HG03432 (cell line): ENCODE data around the gene CMTM1.
A peak's percentile ranks its signal among the peaks of the same experiment; 100 is the strongest.
"Not testable (repeated sequence)": the region's sequence is repeated elsewhere in the genome, so short reads cannot be mapped to it uniquely, and the experiment has no call there.

Experiments
- ATAC-seq: cut with Tn5 transposase; IDR thresholded peaks from one replicate; pipeline ENCODE4 v1.9.1; 2021; ENCODE audit warnings: mild to moderate bottlenecking, moderate library complexity; ENCODE audit not compliant: unreplicated experiment

The CMTM1 gene

DNA sequence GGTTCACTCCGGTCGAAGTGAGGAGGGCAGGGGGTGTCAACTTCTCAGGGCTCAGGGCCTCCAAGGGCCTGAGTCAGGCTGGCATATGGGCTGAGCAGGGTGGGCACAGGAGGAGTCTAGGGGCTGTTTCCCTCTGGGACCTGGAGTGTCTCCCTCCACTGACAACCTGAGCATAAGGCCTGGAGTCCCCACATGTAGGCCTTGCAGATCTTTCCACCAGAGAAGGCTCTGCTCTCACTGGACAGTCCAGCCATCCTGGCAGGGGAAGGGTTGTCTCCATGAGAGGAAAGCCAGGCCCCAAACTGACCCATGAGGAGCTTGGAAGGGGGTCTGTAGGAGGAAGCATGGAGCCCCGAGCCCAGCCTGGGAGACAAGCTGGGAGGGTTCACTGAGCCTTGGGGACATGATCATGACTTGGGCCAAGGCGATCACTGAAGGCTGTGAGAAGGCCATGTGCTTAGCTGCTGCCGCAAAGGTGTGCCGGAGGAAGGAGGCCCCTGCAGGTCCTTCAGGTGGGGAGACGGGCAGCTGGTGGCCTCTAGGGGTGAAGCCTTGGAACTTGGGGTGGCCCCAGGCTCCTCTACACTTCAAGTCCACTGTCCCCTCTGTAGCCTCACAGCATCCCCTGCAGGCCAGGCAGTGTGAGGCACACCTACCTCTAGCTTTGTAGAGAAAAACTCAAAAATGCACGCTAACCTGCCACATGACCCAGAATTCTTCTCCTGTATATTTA, 22.9 kb downstream of the CMTM1 start:
- peak; percentile 82 for ATAC-seq

DNA sequence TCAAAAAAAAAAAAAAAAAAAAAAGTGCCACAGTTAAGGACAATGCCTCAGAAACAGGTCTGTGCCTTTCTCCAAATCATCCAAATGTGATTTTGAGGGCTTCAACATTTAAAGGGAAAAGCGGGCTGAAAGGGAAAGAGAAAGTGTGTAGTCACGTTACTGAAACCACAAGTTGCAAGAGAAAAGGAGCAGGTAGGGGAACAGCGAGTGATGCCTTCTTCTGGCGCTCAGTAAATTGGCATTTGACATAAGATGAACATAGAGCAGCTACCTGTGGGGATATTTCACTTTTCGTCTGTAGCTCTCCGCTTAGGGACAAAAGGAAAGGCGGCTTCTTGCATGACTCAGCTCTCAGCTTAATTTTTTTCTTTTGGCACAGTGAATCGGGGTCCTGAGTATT, 24.1 kb downstream of the CMTM1 start:
- peak; percentile 40 for ATAC-seq

DNA sequence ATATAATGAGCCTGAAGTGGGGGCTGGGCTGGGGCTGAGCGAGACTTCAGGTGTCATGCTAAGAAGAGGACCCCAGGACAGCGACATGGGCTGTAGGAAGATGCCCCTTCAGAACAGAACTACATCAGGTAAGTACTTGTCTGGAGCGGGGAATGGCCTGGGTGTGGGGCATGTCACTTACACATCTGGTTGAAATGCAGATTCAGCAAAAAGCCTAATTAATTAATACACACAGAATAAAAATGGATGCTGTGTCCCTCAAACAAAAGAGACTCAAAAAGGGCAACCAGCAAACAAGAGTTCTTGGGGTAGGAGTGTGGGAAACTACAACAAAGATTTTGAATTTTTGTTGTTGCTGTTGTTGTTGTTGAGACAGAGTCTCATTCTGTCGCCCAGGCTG, 24.8 kb downstream of the CMTM1 start:
- no peak for ATAC-seq

DNA sequence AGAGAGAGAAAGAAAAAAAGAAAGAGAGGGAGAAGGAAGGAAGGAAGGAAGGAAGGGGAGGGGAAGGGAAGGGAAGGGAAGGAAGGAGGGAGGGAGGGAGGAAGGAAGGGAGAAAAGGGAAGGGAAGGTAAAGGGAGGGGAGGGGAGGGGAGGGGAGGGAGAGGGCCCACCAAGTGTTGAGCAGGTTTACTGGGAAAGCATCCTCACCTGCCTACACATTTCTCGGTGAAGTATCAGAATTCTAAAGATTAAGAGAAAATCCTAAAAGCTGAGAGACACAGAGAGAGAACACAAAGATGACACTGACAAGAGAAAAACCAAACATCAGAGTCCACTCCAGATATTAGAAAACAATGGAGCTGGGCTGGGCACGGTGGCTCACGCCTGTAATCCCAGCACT, 26.0 kb downstream of the CMTM1 start:
- ATAC-seq = no peak

DNA sequence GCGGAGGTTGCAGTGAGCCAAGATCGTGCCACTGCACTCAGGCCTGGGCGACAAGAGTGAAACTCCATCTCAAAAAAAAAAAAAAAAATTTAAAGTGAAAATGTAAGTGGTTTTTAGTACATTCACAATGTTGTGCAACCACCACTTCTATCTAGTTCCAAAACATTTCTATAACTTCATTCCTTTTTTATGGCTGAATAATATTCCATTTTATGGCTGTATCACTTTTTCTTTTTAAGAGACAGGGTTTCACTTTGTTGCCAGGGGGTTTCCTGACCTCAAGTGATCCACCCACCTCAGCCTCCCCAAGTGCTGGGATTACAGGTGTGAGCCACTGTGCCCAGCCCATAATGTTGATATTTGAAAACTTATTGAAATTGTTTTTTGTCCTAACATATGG, 26.6 kb downstream of the CMTM1 start:
- ATAC-seq = no peak

DNA sequence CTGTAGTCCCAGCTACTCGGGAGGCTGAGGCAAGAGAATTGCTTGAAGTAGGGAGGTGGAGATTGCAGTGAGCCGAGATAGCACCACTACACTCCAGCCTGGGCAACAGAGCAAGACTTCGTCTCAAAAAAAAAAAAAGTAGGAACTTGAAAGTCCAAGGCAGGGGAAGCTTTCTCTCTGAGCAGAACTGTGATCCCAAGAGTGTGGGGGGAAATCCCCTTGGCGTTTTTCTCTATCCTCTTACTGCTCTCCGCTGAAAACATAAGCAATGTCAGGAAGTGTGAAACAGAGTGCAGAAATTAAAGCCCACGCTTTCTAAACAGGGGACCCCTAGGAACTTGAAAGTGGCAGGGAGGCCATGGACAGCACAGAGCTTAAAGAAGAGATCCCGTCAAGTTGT, 28.5 kb downstream of the CMTM1 start:
- peak; percentile 50 for ATAC-seq

DNA sequence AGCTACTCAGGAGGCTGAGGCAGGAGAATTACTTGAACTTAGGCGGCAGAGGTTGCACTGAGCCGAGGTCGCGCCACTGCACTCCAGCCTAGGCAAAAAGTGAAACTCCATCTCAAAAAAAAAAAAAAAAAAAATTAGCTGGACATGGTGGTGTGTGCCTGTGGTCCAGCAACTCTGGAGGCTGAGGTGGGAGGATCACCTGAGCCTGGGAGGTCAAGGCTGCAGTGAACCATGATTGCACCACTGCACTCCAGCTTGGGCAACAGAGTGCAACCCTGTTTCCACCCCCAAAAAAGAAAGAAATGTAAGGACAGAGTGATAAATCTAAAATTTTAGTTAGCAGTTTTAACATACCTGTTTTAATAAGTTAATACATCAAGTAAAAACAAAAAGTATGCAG, 30.3 kb downstream of the CMTM1 start:
- not testable (repeated sequence) for ATAC-seq

DNA sequence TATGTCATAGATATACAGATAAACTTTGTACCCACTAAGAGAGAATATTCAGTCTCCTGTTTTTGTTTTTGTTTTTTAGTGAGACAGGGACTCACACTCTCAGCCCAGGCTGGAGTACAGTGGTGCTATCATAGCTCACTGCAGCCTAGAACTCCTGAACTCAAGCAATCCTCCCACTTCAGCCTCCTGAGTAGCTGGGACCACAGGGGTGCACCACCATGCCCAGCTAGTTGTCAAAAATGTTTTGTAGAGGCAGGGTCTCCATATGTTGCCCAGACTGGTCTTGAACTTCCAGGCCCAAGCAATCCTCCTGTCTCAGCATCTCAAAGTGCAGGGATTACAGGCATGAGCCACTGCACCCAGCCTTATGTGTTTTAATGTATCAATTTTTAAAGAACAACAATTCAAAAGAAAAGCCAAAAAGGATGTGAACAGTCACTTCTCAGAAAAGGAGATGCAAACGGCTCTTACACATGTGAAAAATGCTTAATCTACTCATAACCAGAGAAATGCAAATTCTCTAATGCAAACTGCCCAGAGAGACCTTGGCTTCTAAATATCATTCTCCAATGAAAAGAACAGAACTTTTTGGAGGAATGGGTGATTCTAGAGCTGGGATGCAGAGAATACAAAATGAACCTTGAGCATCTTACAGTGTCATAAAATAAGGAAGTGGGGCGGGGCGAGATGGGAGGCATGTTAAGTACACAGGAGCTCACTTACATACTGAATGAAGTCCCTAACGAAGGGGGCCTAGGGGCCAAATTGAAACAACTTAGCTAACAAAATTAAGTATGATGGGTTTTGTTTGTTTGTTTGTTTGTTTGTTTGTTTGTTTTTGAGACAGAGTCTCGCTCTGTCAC, 31.0 kb downstream of the CMTM1 start:
- no peak for ATAC-seq

DNA sequence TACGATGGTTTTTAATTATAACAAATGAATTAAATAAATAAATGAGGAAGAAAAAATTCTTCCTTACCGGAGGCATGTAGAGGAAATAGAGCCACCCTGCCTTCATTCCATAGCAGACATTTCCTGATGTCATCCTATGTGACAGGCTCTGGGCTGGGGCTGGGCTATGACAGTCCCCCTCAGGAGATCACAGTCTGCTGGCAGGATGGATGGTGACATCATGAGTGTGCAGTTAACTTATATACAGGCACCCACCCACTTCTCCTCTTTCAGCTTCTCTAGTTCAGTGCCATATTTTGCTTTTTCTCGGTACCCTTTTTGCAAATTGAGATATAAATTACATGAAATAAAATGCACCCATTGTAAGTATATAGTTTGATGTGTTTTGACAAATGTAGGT, 31.9 kb downstream of the CMTM1 start:
- ATAC-seq = no peak

DNA sequence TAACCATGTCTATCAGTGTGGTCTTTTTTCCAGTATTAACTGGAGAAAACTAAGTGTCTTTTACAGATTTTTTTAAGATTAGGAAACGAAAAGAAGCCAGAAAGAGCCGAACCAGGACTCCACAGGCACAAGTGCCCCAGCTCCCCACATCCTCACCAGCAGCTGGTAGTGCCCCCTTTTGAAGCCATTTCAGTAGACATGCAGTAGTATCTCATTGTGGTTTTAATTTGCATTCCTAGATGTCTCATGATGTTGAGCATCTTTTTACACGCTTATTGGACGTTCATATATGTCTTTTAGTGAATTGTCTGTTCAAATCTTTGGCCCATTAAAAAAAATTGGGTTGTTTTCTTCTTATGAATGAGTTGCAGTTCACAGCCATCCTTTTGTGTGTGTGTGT, 33.5 kb downstream of the CMTM1 start:
- no peak for ATAC-seq

DNA sequence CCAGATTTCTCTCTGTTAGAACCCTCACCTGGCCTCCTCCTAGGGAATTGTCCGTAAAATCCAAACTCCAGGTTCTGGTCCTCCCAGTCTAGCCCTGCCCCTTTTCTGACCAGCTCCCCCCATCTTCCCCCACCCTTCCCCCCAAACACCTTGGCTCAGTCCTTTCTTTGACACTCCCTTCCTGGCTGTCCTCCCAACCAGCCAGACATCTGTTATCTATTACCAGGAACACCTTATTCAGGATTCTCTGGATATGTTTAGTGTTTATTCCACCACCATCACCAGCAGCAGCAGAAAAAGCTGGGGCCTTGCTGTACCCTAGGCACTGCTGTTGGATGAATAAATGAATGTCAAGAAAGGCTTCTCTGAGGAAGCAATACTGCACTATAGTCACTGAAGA, 34.2 kb downstream of the CMTM1 start:
- ATAC-seq = no peak

DNA sequence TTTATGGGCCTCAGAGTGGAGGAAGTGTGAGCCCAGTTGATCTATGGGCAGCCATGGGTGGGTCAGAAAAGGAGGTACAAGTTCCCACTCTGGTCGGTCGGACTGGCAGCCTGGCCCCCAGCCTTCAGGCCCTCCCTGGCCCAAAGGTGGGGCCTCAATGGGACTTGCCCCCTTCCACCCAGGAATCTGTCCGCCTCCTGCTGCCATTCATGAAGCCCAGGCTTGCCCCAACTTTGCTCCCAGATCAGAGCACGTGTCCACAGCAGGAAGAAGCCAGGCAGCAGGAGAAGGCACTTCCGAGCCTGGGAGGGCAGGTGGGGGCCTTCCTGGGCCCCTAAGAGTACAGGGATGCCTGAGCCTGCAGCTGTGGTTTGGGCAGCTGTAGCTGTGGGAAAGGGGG, 35.2 kb downstream of the CMTM1 start:
- ATAC-seq = no peak

DNA sequence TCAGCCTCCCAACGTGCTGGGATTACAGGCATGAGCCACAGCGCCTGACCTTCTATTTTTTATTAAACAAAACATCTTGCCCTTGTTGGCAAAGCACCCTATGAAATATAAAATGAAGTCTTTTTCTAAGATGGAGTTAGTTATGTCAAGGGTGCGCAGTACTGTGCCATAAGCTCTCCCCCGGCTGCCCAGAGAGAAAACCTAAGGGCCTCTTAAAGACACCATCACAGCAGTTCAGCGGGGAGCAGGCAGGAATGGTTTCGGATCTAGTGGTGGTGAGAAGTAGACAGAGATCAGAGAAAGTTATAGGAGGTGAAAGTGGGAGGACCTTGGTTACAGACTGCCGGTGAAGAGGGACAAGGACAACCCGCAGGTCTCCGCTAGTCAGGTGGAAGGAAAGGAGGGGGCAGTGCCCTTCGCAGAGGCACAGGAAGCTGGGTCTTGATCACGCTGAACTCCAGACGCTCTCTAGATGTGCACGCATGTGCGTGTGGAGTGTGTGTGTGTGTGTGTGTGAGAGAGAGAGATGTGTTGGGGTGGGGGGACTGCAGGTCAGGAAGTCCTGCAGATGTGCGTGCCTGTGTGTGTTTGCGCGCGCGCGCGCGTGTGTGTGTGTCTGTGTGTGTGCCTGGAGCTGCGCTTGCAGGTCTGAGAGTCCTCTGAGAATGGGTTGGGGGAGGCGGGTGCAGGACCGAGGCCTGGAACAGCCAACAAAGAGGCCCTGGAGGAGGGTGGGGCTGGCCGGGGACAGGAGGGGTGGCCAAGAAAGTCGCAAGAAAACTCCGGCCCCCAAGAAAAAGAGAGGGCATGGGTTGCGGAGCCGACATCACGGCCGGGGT, 37.5 kb downstream of the CMTM1 start:
- ATAC-seq = peak; percentile 21

DNA sequence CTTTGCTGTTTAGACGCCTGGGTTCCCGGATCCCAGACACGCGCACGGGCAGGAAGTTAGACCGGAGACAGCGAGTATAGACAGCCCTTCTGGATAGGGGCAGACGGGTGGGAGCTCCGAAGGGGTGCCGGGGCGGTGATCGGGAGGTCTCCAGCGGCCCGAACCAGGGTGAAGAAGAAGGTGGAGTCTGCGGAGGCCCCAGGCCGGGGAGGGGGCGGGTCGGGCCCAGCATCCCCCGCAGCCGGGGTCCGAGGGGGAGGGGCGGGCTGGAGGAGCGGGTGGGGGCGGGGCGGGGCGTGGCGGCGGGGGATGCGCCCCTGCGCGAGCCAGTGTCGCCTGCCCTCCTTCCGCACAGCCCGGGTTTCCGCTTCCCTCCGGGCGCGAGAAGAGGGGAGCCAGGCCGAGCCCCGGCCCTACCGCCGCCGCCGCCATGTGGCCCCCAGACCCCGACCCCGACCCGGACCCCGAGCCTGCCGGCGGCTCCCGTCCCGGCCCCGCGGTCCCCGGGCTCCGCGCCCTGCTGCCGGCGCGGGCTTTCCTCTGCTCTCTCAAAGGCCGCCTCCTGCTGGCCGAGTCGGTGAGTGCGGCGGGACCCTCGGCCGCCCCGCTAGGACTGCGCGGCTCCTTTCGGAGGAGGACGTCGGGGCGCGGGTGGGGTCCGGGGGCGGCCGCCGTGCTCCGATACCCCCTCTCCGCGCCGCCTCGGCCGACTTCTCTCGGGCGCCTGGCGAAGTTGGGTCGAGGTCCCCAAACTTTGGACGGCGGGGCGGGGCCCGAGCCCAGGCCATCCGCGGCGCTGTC, 38.3 kb downstream of the CMTM1 start, which contains the start of gene CMTM3:
TSS of gene CMTM3 (plus strand) at position 329 of the 801 bp plus-strand sequence. CDS start at position 431, 102 bp downstream.
- peak; percentile 56 for ATAC-seq

DNA sequence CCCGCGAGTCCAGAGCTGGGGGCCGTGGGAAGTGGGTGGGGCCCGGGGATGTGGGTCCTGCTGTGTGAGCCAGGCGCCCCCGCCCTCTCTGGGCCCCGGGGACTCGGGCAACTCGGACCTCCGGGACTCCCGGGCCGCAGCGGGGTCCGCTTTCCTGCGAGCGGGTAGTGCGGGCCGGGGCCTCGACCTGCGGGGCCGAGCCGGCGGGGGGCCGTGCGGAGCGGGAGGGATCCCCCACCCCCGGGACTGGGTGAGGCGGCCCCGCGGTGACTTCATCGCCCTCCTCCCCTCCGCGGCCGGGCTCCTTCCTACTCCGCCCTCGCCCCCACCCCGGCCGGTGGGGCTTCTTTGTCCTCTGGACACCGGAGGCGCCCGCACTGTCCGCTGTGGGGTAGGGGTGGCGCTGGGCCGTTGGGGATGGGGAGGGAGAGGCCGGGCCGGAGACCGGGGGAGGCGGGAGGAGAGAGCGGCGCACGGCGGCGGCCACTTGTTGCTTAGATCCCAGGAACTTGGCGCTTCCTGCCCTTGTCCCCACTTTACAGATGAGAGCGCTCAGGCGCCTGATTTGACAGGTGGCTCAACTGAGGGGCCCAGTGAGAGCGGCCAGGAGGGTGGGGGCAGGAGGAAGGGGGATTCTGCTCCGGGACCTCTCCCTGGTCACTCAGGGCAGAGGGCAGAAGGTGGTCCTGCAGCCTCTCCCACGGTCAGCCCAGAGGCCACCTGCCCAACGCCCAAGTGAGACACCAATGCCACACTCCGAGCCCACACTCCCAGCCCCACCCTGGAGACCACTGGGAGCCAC, 39.1 kb downstream of the CMTM1 start:
- peak; percentile 3 for ATAC-seq

DNA sequence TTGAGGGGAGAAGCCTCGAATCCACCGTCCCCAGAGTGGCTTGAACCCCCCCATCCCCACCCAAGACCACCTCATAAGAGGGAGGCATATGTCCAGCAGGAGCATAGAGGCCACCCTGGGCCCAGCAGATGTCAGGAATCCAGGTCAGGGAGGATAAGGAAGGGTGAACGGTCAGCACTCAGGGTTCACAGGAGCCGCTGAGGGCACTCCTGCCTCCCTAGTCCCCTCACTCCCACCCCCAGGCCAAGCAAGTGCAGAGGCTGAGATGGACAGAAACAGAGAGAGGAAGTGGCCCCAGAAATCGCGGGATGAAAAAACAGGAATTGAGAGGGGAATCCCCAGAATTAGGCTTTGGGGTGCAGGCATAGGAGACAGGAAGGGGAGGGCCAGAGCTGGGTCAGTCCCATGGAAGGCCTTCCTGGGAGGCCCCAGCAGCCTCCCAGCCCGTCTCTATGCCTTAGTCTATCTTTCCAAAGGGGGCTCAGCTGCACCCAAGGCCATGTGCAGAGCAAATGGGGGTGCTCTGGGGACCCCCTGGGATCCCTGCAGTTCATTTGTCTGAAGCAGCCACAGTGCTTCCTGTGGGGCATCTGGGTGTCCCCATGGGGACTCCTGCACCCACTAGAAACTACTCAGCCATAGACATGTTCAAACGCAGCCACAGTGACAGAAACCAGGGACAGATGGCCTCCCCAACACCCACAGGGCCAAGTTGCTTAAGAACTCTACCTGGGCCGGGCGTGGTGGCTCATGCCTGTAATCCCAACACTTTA, 39.9 kb downstream of the CMTM1 start:
- peak; percentile 55 for ATAC-seq

DNA sequence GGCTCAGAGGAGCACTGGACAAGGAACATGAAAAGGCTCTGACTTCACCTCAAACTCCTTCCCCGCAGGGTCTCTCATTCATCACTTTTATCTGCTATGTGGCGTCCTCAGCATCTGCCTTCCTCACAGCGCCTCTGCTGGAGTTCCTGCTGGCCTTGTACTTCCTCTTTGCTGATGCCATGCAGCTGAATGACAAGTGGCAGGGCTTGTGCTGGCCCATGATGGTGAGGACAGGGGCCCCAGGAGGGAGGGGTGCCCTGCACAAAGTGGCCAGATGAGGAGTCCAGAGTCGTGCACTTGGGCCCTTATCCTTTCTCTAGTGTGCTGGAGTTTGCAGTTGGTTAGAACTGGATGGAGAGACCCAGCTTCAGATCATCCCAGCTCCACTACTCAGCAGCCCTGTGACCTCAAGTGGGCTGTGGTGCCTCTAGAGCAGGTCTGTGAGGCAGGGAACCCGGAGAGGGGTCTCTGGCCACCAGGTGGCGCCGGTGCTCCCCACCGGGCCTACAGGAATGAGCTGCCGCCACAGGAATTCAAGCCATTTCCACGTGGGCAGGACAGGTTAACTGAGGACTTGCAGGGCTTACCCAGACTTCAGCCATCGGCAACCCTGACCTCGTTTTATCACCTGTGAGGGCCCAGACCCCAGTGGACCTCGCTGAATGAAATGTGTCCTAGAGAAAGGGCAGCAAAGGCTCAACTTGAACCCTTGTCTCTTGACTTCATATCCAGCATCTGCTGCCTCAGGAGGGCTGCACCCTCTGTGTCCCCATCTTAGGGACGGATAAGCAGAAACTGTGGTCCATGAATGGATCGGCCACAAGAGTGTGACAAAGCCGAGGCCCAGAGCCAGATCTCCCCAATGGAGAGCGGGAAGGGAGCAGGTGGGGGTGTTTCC, 42.3 kb downstream of the CMTM1 start:
- no peak for ATAC-seq

DNA sequence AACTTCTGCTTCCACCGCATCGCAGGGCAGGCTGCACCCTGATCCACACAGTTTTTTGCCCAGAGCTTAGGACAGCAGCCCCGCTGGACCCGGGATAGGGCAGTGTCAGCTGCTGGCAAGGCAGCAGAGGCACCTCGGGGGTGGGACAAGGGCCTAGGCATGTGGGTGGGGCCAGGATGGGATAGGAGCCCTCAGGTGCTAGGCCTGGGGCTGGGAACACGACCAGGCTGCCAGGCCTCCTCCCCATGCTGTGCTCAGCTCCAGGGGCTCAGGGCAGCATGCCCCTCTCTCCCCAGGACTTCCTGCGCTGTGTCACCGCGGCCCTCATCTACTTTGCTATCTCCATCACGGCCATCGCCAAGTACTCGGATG, 42.9 kb downstream of the CMTM1 start:
- no peak for ATAC-seq
